ENCODE results near the gene CELF4. TPM values are rescaled to one million over a fixed set of nuclear protein-coding genes. Genes with fewer than 3 reads are reported as not detected.

Gene CELF4
- 150 TPM for total RNA-seq

DNA sequence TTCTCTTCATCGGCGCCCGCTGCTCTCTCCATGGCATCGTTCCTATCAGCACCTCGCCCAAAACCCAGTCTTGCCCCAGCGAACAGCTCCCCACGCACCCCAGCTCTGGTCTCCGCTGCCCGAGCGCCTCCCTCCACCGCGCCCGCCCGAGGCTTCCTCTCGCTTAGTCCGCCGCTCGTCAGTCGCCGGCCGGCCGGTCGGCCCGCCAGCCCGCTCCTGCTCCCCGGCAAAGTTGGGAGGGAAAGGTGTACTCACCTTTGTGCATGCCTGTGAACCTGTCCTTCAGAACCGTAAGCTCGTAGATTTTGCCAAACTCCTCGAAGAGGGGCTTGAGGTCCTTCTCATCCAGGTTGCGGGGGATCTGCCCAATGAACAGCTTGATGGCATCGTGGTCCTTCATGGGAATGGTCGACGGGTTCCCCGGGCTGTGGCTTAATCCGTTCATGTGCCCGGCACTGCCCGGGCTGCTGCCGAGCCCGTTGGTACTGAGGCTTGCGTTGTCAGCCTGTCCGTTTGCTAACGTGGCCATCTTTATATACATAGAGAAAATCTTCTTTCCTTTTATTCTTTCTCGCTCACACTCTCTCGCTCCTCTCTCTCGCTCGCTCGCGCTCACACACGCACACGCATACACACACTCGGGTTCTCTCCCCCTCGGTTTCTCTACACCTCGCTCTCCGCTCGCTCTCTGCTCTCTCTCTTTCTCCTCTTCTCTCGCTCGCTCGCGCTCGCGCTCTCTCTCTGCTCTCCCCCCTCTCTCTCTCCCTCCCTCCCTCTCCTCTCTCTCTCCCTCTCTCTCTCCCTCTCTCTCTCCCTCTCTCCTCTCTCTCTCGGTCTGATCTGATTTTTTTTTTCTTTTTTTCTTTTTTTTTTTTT is at the start of gene CELF4:
Gene CELF4 (minus strand): TSS at position 698 of the 876 bp plus-strand sequence.

Measured in diencephalon (tissue), 1 donor.